Type B pancreatic cell (in vitro differentiated cells): ENCODE data around the gene RASSF4. TPM values are rescaled to one million over a fixed set of nuclear protein-coding genes. Genes with fewer than 3 reads are reported as not detected.
A peak's percentile ranks its signal among the peaks of the same experiment; 100 is the strongest.

ENCODE experiments used
- DNase-seq: peaks from one replicate; pipeline ENCODE4 v3.0.0; 2021; ENCODE audit warnings: mixed read lengths; ENCODE audit not compliant: unreplicated experiment; ENCODE audit errors: extremely low spot score
- H3K27ac Mint-ChIP-seq: 2 replicates; pipeline ENCODE4 v1.8.0; 2021; ENCODE audit warnings: mild to moderate bottlenecking, mixed read lengths
- H3K27me3 Mint-ChIP-seq: 2 replicates; pipeline ENCODE4 v1.8.0; 2021; ENCODE audit warnings: mixed read lengths
- H3K36me3 Mint-ChIP-seq: 2 replicates; pipeline ENCODE4 v1.8.0; 2021; ENCODE audit warnings: mixed read lengths
- H3K4me1 Mint-ChIP-seq: one replicate; pipeline ENCODE4 v1.8.0; 2021; ENCODE audit warnings: mixed read lengths; ENCODE audit not compliant: unreplicated experiment
- H3K4me3 Mint-ChIP-seq: 2 replicates; pipeline ENCODE4 v1.8.0; 2021; ENCODE audit warnings: mild to moderate bottlenecking, mixed read lengths
- H3K9me3 Mint-ChIP-seq: 2 replicates; pipeline ENCODE4 v1.8.0; 2021; ENCODE audit warnings: mixed read lengths
- total RNA-seq: library from RNA; stranded (reverse); gene quantifications from 2 replicates; pipeline ENCODE4 v1.2.1, GENCODE V29; 2021; ENCODE audit warnings: low replicate concordance
- TF ChIP-seq, protein P1 (sequence below): fragments of 200-600 bp; sonication (generic); conservative IDR thresholded peaks from 2 replicates; pipeline ENCODE4 v1.5.0; 2021; ENCODE audit warnings: antibody characterized with exemption, mild to moderate bottlenecking

Gene RASSF4
- total RNA-seq, 1 donor from 2014 or later, result 27.9 TPM

DNA sequence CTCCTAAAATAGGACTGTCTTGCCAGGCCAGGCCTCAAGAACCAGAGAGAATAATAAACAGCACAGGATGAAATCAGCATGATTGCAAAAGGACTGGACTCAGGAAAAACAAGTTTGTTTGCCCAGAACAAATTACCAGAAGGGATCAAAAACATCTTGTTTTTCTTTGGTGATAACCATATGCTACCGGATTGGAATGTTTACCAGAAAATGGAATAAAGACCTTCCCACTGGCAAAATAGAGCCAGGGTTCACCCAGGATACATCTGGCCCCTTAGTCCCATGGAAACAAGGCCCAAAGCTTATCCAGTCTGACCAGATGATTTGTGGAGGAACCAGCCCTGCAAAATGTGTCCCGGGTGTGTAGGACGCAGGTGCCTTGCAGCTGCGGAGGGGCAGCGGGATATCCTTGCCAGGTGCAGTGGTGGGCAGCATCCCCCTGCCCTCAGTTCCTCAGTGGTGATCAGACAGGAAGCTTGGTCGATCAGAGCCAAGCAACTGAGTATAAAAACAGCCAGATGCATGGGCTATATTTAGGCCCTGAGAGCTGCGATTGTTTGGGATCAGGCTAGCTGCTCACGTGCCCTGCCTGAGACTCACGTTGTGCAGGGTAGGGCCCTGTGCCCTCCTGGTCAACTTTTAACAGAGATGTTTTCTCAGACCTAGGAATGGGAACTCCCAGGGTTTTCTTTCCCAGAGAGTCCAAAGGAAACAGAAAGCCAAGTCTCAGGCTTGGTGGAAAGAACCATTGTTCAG is 36.5 kb downstream of the RASSF4 start:
- TF ChIP-seq, protein P1, sequence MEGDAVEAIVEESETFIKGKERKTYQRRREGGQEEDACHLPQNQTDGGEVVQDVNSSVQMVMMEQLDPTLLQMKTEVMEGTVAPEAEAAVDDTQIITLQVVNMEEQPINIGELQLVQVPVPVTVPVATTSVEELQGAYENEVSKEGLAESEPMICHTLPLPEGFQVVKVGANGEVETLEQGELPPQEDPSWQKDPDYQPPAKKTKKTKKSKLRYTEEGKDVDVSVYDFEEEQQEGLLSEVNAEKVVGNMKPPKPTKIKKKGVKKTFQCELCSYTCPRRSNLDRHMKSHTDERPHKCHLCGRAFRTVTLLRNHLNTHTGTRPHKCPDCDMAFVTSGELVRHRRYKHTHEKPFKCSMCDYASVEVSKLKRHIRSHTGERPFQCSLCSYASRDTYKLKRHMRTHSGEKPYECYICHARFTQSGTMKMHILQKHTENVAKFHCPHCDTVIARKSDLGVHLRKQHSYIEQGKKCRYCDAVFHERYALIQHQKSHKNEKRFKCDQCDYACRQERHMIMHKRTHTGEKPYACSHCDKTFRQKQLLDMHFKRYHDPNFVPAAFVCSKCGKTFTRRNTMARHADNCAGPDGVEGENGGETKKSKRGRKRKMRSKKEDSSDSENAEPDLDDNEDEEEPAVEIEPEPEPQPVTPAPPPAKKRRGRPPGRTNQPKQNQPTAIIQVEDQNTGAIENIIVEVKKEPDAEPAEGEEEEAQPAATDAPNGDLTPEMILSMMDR, result no peak
- Mint-ChIP-seq H3K36me3 (peaks cover 3% of the 10 kb centered on the region), H3K9me3 (no peaks in the 10 kb centered on the region), H3K27me3 (no peaks in the 10 kb centered on the region), H3K4me3 (peak overlapping the region; percentile 49), H3K4me1 (peaks cover 22% of the 10 kb centered on the region), H3K27ac (peak overlapping the region; percentile 83)
- DNase-seq, result no peak

DNA sequence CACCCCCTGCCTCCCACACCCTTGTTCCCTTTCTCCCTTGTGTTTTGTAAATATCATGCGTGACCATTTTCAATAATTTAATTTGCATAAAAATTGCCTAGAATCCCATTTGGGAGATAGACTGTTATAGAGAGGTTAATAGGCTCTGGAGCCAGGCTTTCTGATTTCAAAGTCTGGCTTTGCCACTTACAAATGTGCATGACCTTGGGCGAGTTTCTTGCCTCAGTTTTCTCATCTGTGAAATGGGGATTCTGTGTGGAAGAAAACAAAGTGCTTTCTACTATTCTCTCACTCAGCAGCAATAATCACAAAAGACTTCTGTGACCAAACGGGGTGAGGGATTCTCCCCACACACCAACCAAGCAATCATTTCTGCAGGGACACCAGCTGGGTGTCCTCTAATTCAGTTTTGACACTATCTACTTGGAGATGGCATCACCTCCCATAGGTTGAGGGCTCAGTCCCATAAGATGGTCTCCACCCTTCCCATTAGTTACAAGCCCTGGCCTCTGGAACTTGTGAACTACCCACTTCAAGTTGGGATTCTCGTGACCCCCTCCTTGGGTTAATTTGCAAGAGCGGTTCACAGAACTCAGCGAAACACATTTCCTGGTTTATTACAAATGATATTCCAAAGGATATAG is 37.6 kb downstream of the RASSF4 start:
- H3K27ac Mint-ChIP-seq, result peak overlapping the region; percentile 11
- no peaks in the 10 kb centered on the region for H3K9me3 Mint-ChIP-seq
- TF ChIP-seq, protein P1, result no peak
- H3K36me3 Mint-ChIP-seq, result peaks cover 7% of the 10 kb centered on the region
- no peak overlapping the region for H3K4me3 Mint-ChIP-seq
- no peak for DNase-seq
- H3K4me1 Mint-ChIP-seq, result peaks cover 22% of the 10 kb centered on the region
- no peaks in the 10 kb centered on the region for H3K27me3 Mint-ChIP-seq

DNA sequence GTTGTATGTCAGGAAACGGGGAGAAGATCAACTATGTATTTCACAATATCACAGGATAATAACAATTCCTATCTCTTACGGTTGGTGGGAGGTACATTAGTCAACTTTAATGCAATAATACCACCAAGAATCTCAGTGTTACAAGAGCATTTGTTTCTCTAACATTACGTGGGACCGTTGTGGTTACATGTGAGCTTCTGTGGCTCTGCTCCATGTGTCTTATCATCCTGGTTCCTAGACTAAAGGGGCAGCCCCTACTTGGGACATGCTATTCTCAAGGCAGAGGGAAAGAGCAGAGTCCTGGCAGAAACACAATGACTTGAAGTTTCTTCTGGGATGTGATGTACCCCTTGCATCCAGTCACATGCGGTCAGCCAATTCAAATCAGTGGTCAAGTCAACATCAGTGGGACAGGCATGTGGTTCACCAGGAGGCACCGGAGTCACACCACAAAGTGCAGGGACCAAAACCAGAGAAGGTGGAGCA is 38.6 kb downstream of the RASSF4 start:
- Mint-ChIP-seq H3K4me3 (no peak overlapping the region), H3K9me3 (peaks cover 3% of the 10 kb centered on the region), H3K27ac (no peak overlapping the region), H3K36me3 (peaks cover 17% of the 10 kb centered on the region), H3K27me3 (no peaks in the 10 kb centered on the region), H3K4me1 (peaks cover 22% of the 10 kb centered on the region)
- no peak for DNase-seq
- TF ChIP-seq, protein P1, result no peak

DNA sequence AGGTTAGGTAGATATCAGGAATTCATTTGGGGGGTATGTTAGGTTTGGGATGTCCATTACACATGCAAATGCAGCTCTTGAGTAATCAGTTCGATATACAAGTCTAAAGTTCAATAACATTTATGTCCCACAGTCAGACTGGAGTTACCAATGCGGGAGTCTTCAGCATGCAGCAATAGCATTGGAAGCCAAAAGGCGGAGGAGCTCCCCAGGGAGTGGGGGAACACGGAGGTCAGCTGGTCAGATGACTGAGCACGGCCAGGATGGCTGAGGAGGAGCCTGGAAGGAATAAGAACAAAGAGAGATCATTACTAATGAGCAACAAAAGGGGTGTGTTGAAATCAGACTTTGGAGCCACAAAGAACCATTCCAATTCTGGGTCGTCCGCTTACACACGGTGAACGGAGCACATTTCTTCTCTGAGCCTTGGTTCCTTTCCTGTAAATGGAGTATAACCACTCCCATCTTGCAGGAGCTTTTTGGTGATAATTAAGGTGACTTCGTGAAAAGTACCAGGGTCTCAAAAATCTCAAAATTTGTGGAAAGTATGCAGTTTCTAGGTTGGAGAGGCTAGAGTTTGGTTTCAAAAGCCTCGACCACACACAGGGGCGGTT is 40.6 kb downstream of the RASSF4 start:
- peaks cover 16% of the 10 kb centered on the region for H3K4me1 Mint-ChIP-seq
- H3K27me3 Mint-ChIP-seq, result no peaks in the 10 kb centered on the region
- no peak for DNase-seq

DNA sequence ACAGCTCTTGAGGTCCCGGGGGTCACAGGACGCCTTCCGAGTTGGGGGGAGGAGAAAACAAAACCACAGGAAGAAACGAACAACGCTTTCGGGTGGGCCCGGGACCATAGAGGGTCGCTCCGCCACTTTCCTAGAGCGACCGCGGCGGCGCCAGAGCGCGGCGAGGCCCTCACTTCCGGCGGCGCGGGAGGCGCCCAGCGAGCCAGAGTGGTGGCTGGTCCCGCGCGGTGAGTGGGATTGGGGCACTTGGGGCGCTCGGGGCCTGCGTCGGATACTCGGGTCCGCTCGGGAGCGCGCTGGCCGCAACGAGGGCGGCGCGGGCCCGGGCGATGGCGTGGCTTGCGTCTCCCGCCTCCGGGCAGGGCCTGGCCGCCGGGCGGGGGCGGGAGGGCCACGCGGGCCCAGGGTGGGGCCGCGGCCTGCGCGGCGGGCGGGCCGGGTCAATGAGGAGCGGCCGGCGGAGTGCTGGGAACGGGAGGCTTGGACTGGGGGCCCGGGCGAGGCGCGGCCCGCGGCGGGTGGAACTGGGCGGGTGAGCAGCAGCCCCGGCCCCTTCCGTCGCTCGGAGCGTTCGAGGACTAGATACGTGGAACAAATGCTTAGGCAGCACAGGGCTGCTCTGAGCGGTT is 41.3 kb downstream of the RASSF4 start, which contains the start of gene ZNF22:
Gene ZNF22, plus strand, starts transcription at position 172 of the 629 bp plus-strand sequence. CDS start 2,446 bp downstream, outside the sequence.
- TF ChIP-seq, protein P1, result no peak
- Mint-ChIP-seq H3K9me3 (peaks cover 3% of the 10 kb centered on the region), H3K4me3 (peak within 1 kb of the TSS; percentile 94), H3K27ac (peak within 1 kb of the TSS; percentile 97), H3K4me1 (peaks cover 12% of the 10 kb centered on the region), H3K27me3 (no peaks in the 10 kb centered on the region), H3K36me3 (peaks cover 39% of the 10 kb centered on the region)
- DNase-seq, result peak; percentile 86

More for the DNA sequence above, 40.6 kb downstream of the RASSF4 start:
- peaks cover 33% of the 10 kb centered on the region for H3K36me3 Mint-ChIP-seq
- peak overlapping the region; percentile 97 for H3K27ac Mint-ChIP-seq
- H3K4me3 Mint-ChIP-seq, result peak overlapping the region; percentile 87
- H3K9me3 Mint-ChIP-seq, result peaks cover 3% of the 10 kb centered on the region
- TF ChIP-seq, protein P1, result no peak
